OCI-M2 (cell line): ENCODE measurements around the gene IRAG1.
A peak's percentile ranks its signal among the peaks of the same experiment; 100 is the strongest.

Experiments
- DNase-seq: peaks from one replicate; lab custom pipeline; 2025; ENCODE audit not compliant: unreplicated experiment; lab: John Stamatoyannopoulos, UW

IRAG1 gene

GRCh38 chr11:10666556-10667520 lies 26.7 kb downstream of the IRAG1 start:
- DNase-seq: no peak

GRCh38 chr11:10664496-10664895 lies 29.1 kb downstream of the IRAG1 start:
- no peak for DNase-seq

- DNase-seq: no peak
Observed at GRCh38 chr11:10663990-10664389, 29.6 kb downstream of the IRAG1 start.

GRCh38 chr11:10663365-10663764 lies 30.2 kb downstream of the IRAG1 start:
- DNase-seq: no peak

GRCh38 chr11:10660323-10660722 lies 33.2 kb downstream of the IRAG1 start:
- DNase-seq: no peak

- no peak for DNase-seq
Observed at GRCh38 chr11:10659339-10660216, 34.0 kb downstream of the IRAG1 start.

GRCh38 chr11:10658621-10659338 lies 34.8 kb downstream of the IRAG1 start:
- no peak for DNase-seq

GRCh38 chr11:10657308-10658271 lies 36.0 kb downstream of the IRAG1 start:
- no peak for DNase-seq

GRCh38 chr11:10655943-10656576 lies 37.5 kb downstream of the IRAG1 start:
- no peak for DNase-seq

GRCh38 chr11:10655227-10655626 lies 38.3 kb downstream of the IRAG1 start:
- no peak for DNase-seq

- no peak for DNase-seq
Observed at GRCh38 chr11:10654811-10655150, 38.8 kb downstream of the IRAG1 start.

- DNase-seq: peak; percentile 7
Observed at GRCh38 chr11:10653946-10654810, 39.4 kb downstream of the IRAG1 start.

- no peak for DNase-seq
Observed at GRCh38 chr11:10653261-10653660, 40.3 kb downstream of the IRAG1 start.

- no peak for DNase-seq
Observed at GRCh38 chr11:10651656-10652361, 41.7 kb downstream of the IRAG1 start.

- no peak for DNase-seq
Observed at GRCh38 chr11:10650630-10651029, 42.9 kb downstream of the IRAG1 start.

GRCh38 chr11:10650166-10650565 lies 43.4 kb downstream of the IRAG1 start:
- no peak for DNase-seq

- no peak for DNase-seq
Observed at GRCh38 chr11:10648871-10649270, 44.7 kb downstream of the IRAG1 start.
